Glutamatergic neuron (in vitro differentiated cells): ENCODE results near the gene ARAF. TPM values are rescaled to one million over a fixed set of nuclear protein-coding genes. Genes with fewer than 3 reads are reported as not detected.
A peak's percentile ranks its signal among the peaks of the same experiment; 100 is the strongest.

ENCODE experiments used
- DNase-seq: peaks from one replicate; pipeline ENCODE4 v3.0.0; 2022
- H3K27ac Mint-ChIP-seq: one replicate; pipeline ENCODE4 v1.8.0; 2020; ENCODE audit warnings: mild to moderate bottlenecking, mixed read lengths, inconsistent platforms; ENCODE audit not compliant: unreplicated experiment
- H3K27me3 Mint-ChIP-seq: one replicate; pipeline ENCODE4 v1.8.0; 2020; ENCODE audit warnings: mild to moderate bottlenecking, moderate library complexity, mixed read lengths, inconsistent platforms; ENCODE audit not compliant: unreplicated experiment
- H3K36me3 Mint-ChIP-seq: one replicate; pipeline ENCODE4 v1.8.0; 2020; ENCODE audit warnings: mild to moderate bottlenecking, mixed read lengths, inconsistent platforms; ENCODE audit not compliant: unreplicated experiment
- H3K4me1 Mint-ChIP-seq: one replicate; pipeline ENCODE4 v1.8.0; 2020; ENCODE audit warnings: mild to moderate bottlenecking, low read depth, mixed read lengths, inconsistent platforms; ENCODE audit not compliant: unreplicated experiment
- H3K4me3 Mint-ChIP-seq: one replicate; pipeline ENCODE4 v1.8.0; 2020; ENCODE audit warnings: mild to moderate bottlenecking, mixed read lengths, inconsistent platforms; ENCODE audit not compliant: unreplicated experiment
- H3K9me3 Mint-ChIP-seq: one replicate; pipeline ENCODE4 v1.8.0; 2020; ENCODE audit warnings: mild to moderate bottlenecking, moderate library complexity, mixed read lengths, inconsistent platforms; ENCODE audit not compliant: unreplicated experiment
- total RNA-seq: library from RNA; stranded (reverse); fragmentation: NEBNext Ultra II Directional; extraction: Animal tissue kit (Norgen Biotek cat#: 25700); gene quantifications from one replicate; pipeline ENCODE4 v1.2.1, GENCODE V29; 2021; ENCODE audit not compliant: unreplicated experiment
- TF ChIP-seq, protein P1 (sequence below): fragments of 200-600 bp; sonication (generic); IDR thresholded peaks from one replicate; pipeline ENCODE4 v1.5.0; 2021; ENCODE audit not compliant: partially characterized antibody, unreplicated experiment

The ARAF gene
- total RNA-seq, 1 donor from 2014 or later: 25.5 TPM

DNA sequence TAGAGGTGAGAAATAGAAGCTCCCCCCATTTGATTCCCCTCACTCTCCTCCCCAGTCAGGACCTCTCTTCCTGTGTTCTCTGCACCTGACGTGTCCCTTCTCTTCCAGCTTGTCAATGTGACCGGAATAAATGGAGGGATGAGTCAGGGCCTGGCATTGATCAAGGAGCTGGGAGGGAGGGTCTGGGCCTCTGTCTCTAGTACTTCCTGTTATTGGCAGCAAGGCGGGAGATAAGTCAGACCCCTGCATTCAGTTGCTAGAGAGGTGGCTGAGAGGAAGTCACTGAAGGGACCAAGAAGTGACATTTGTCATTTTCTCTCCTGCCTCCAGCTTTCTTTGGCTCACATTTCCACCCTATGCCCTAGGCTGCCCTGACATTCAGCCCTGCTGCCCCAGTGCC, 42.9 kb upstream of the ARAF start:
- Mint-ChIP-seq H3K27me3 (no peaks in the 10 kb centered on the region), H3K9me3 (peaks cover 3% of the 10 kb centered on the region), H3K36me3 (no peaks in the 10 kb centered on the region), H3K27ac (no peak overlapping the region), H3K4me1 (no peaks in the 10 kb centered on the region), H3K4me3 (no peak overlapping the region)
- TF ChIP-seq, protein P1, sequence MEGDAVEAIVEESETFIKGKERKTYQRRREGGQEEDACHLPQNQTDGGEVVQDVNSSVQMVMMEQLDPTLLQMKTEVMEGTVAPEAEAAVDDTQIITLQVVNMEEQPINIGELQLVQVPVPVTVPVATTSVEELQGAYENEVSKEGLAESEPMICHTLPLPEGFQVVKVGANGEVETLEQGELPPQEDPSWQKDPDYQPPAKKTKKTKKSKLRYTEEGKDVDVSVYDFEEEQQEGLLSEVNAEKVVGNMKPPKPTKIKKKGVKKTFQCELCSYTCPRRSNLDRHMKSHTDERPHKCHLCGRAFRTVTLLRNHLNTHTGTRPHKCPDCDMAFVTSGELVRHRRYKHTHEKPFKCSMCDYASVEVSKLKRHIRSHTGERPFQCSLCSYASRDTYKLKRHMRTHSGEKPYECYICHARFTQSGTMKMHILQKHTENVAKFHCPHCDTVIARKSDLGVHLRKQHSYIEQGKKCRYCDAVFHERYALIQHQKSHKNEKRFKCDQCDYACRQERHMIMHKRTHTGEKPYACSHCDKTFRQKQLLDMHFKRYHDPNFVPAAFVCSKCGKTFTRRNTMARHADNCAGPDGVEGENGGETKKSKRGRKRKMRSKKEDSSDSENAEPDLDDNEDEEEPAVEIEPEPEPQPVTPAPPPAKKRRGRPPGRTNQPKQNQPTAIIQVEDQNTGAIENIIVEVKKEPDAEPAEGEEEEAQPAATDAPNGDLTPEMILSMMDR: no peak
- no peak for DNase-seq

DNA sequence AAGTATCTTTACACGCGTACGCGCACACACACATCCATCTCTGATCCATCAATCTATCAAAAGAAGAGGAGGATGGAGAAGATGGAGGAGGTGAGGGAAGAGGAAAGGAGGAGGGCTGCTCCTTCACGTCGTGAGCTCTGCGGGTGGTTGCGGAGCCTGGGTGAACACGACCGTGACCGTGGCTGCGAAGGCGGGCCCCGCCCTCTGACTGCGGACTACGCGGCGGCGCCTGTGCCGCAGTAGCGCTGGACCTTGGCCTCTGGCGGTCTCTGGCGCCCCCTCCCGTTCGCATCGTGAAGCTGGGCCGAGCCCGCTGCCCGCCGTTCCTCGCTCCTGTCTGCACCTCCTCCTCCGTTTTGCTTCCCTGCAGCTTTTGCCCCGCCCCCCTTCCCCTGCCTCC, 37.7 kb upstream of the ARAF start:
- Mint-ChIP-seq H3K27ac (no peak overlapping the region), H3K36me3 (no peaks in the 10 kb centered on the region), H3K27me3 (peaks cover 1% of the 10 kb centered on the region), H3K4me1 (no peaks in the 10 kb centered on the region), H3K9me3 (no peaks in the 10 kb centered on the region), H3K4me3 (peak overlapping the region; percentile 80)
- DNase-seq: peak; percentile 88
- TF ChIP-seq, protein P1: peak; percentile 77

GRCh38 chrX:47523713-47524166, 37.3 kb upstream of the ARAF start:
- peak; percentile 11 for DNase-seq
- TF ChIP-seq, protein P1: peak; percentile 26
- Mint-ChIP-seq H3K4me1 (no peaks in the 10 kb centered on the region), H3K27ac (no peak overlapping the region), H3K4me3 (peak overlapping the region; percentile 80), H3K36me3 (no peaks in the 10 kb centered on the region), H3K9me3 (no peaks in the 10 kb centered on the region), H3K27me3 (peaks cover 1% of the 10 kb centered on the region)

GRCh38 chrX:47529548-47529947, 31.5 kb upstream of the ARAF start:
- H3K9me3 Mint-ChIP-seq: no peaks in the 10 kb centered on the region
- DNase-seq: no peak
- no peak overlapping the region for H3K27ac Mint-ChIP-seq
- H3K36me3 Mint-ChIP-seq: no peaks in the 10 kb centered on the region
- H3K4me3 Mint-ChIP-seq: no peak overlapping the region
- H3K4me1 Mint-ChIP-seq: no peaks in the 10 kb centered on the region
- peaks cover 4% of the 10 kb centered on the region for H3K27me3 Mint-ChIP-seq
- TF ChIP-seq, protein P1: no peak

DNA sequence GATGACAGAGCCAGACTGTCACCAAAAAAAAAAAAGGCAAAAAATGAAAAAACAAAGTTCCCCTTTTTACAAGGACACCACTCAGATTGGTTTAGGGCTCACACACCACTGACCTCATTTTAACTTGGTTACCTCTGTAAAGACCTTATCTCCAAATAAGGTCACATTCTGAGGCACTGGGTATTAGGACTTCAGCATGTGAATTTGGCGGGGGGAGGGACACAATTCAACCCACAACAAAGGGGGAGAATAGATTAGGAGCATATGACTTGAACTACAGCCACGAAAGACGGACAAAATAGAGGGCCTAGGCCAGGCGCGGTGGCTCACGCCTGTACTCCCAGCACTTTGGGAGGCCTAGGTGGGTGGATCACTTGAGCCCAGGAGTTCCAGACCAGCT, 31.0 kb upstream of the ARAF start:
- H3K36me3 Mint-ChIP-seq: no peaks in the 10 kb centered on the region
- no peak overlapping the region for H3K4me3 Mint-ChIP-seq
- DNase-seq: no peak
- no peaks in the 10 kb centered on the region for H3K9me3 Mint-ChIP-seq
- TF ChIP-seq, protein P1: no peak
- H3K27me3 Mint-ChIP-seq: peaks cover 4% of the 10 kb centered on the region
- no peaks in the 10 kb centered on the region for H3K4me1 Mint-ChIP-seq
- no peak overlapping the region for H3K27ac Mint-ChIP-seq
